WTC11 (cell line): ENCODE measurements around the gene NDRG4. TPM values are rescaled to one million over a fixed set of nuclear protein-coding genes. Genes with fewer than 3 reads are reported as not detected.

Experiments used
- ATAC-seq: fragments of 200-7000 bp; cut with Tn5 transposase; 2 replicates; pipeline ENCODE4 v1.10.0; 2021; ENCODE audit warnings: mild to moderate bottlenecking, moderate library complexity
- CTCF ChIA-PET: fragments of 300-600 bp; sonication (Branson Sonifier 250); formaldehyde crosslinking; loops from one replicate; lab custom pipeline; 2021; ENCODE audit warnings: antibody characterized with exemption; lab: Charles Lee
- POLR2A ChIA-PET: fragments of 350-600 bp; sonication (Branson Sonifier 250); formaldehyde crosslinking; loops from one replicate; lab custom pipeline; 2021; ENCODE audit warnings: antibody characterized with exemption; lab: Charles Lee
- DNase-seq: peaks from one replicate; pipeline ENCODE4 v3.0.0; 2021; ENCODE audit warnings: low spot score
- H3K27ac Mint-ChIP-seq: 2 replicates; pipeline ENCODE4 v1.8.0; 2021; ENCODE audit warnings: mixed read lengths
- H3K27me3 Mint-ChIP-seq: 2 replicates; pipeline ENCODE4 v1.8.0; 2021; ENCODE audit warnings: low read depth, mild to moderate bottlenecking, moderate library complexity, mixed read lengths
- H3K36me3 Mint-ChIP-seq: 2 replicates; pipeline ENCODE4 v1.8.0; 2021; ENCODE audit warnings: mixed read lengths
- H3K4me1 Mint-ChIP-seq: 2 replicates; pipeline ENCODE4 v1.8.0; 2022; ENCODE audit warnings: mixed read lengths
- H3K4me3 Mint-ChIP-seq: 2 replicates; pipeline ENCODE4 v1.8.0; 2021; ENCODE audit warnings: mild to moderate bottlenecking, moderate library complexity, mixed read lengths
- H3K9me3 Mint-ChIP-seq: 2 replicates; pipeline ENCODE4 v1.8.0; 2021; ENCODE audit warnings: mixed read lengths
- ELF4 ChIP-seq: sonication (generic); formaldehyde crosslinking; IDR thresholded peaks from 2 replicates; pipeline ENCODE4 v1.8.1; 2022; ENCODE audit warnings: low read depth, mild to moderate bottlenecking, moderate library complexity, missing genetic modification reagents
- ESRRA ChIP-seq: sonication (generic); formaldehyde crosslinking; IDR thresholded peaks from 2 replicates; pipeline ENCODE4 v1.8.1; 2022; ENCODE audit warnings: mild to moderate bottlenecking, missing genetic modification reagents, borderline replicate concordance
- FOXJ3 ChIP-seq: sonication (generic); formaldehyde crosslinking; IDR thresholded peaks from 2 replicates; pipeline ENCODE4 v1.9.0; 2021; ENCODE audit warnings: missing genetic modification reagents, mild to moderate bottlenecking, borderline replicate concordance
- FOXK1 ChIP-seq: sonication (generic); formaldehyde crosslinking; IDR thresholded peaks from 2 replicates; pipeline ENCODE4 v1.8.0; 2022; ENCODE audit warnings: mild to moderate bottlenecking, moderate library complexity, missing genetic modification reagents
- GTF2I ChIP-seq: fragments of 250-450 bp; sonication (Bioruptor Pico); conservative IDR thresholded peaks from 2 replicates; pipeline ENCODE4 v1.4.0; 2021; ENCODE audit warnings: mild to moderate bottlenecking
- HMGA2 ChIP-seq: fragments of 250-450 bp; sonication (Bioruptor Pico); IDR thresholded peaks from 2 replicates; pipeline ENCODE4 v1.4.0; 2021; ENCODE audit warnings: mild to moderate bottlenecking, moderate library complexity
- IRF2 ChIP-seq: sonication (generic); formaldehyde crosslinking; IDR thresholded peaks from 2 replicates; pipeline ENCODE4 v1.8.0; 2022; ENCODE audit warnings: low read depth, missing genetic modification reagents, borderline replicate concordance
- JAZF1 ChIP-seq: fragments of 250-450 bp; sonication (Bioruptor Pico); IDR thresholded peaks from 2 replicates; pipeline ENCODE4 v1.9.0; 2021; ENCODE audit warnings: moderate library complexity, mild to moderate bottlenecking, inconsistent platforms
- JUN ChIP-seq: sonication (generic); formaldehyde crosslinking; IDR thresholded peaks from 2 replicates; pipeline ENCODE4 v1.8.0; 2023; ENCODE audit warnings: mild to moderate bottlenecking, missing genetic modification reagents
- MYBL2 ChIP-seq: sonication (generic); formaldehyde crosslinking; IDR thresholded peaks from 2 replicates; pipeline ENCODE4 v1.8.1; 2023; ENCODE audit warnings: mild to moderate bottlenecking, moderate library complexity, missing genetic modification reagents
- NFATC4 ChIP-seq: fragments of 250-450 bp; sonication (Bioruptor Pico); IDR thresholded peaks from 2 replicates; pipeline ENCODE4 v1.9.0; 2021; ENCODE audit warnings: mild to moderate bottlenecking
- OVOL2 ChIP-seq: fragments of 250-450 bp; sonication (Bioruptor Pico); IDR thresholded peaks from 2 replicates; pipeline ENCODE4 v1.9.0; 2021; ENCODE audit warnings: mild to moderate bottlenecking, borderline replicate concordance
- PRRX2 ChIP-seq: fragments of 250-450 bp; sonication (Bioruptor Pico); IDR thresholded peaks from 2 replicates; pipeline ENCODE4 v1.8.0; 2021; ENCODE audit warnings: mild to moderate bottlenecking
- SMAD4 ChIP-seq: sonication (generic); formaldehyde crosslinking; IDR thresholded peaks from 2 replicates; pipeline ENCODE4 v1.8.0; 2022; ENCODE audit warnings: mild to moderate bottlenecking, missing genetic modification reagents
- SOX15 ChIP-seq: fragments of 250-450 bp; sonication (Bioruptor Pico); IDR thresholded peaks from 2 replicates; pipeline ENCODE4 v1.9.0; 2021; ENCODE audit warnings: mild to moderate bottlenecking
- ZBTB21 ChIP-seq: sonication (generic); formaldehyde crosslinking; IDR thresholded peaks from 2 replicates; pipeline ENCODE4 v1.8.1; 2023; ENCODE audit warnings: mild to moderate bottlenecking, missing genetic modification reagents, borderline replicate concordance
- ZNF138 ChIP-seq: sonication (generic); formaldehyde crosslinking; conservative IDR thresholded peaks from 2 replicates; pipeline ENCODE4 v1.8.1; 2022; ENCODE audit warnings: mild to moderate bottlenecking, moderate library complexity, missing genetic modification reagents
- total RNA-seq: library from RNA; stranded (reverse); gene quantifications from 3 replicates; pipeline ENCODE4 v1.2.3, GENCODE V29; 2021
- TF ChIP-seq, protein P1 (sequence below): sonication (generic); formaldehyde crosslinking; IDR thresholded peaks from 2 replicates; pipeline ENCODE4 v1.8.0; 2023; ENCODE audit warnings: missing genetic modification reagents
- TF ChIP-seq, protein P2 (sequence below): sonication (generic); formaldehyde crosslinking; conservative IDR thresholded peaks from 2 replicates; pipeline ENCODE4 v1.8.1; 2022; ENCODE audit warnings: mild to moderate bottlenecking, missing genetic modification reagents
- TF ChIP-seq, protein P3 (sequence below): sonication (generic); formaldehyde crosslinking; IDR thresholded peaks from 2 replicates; pipeline ENCODE4 v1.8.1; 2023; ENCODE audit warnings: mild to moderate bottlenecking, missing genetic modification reagents
- TF ChIP-seq, protein P4 (sequence below): sonication (generic); formaldehyde crosslinking; IDR thresholded peaks from 2 replicates; pipeline ENCODE4 v1.8.1; 2022; ENCODE audit warnings: low read depth, missing genetic modification reagents, borderline replicate concordance
- TF ChIP-seq, protein P5 (sequence below): fragments of 250-450 bp; sonication (Bioruptor Pico); IDR thresholded peaks from 2 replicates; pipeline ENCODE4 v1.9.0; 2021; ENCODE audit warnings: mild to moderate bottlenecking, borderline replicate concordance
- TF ChIP-seq, protein P6 (sequence below): fragments of 250-450 bp; sonication (Bioruptor Pico); IDR thresholded peaks from 2 replicates; pipeline ENCODE4 v1.9.0; 2021; ENCODE audit warnings: moderate library complexity, mild to moderate bottlenecking, inconsistent platforms, borderline replicate concordance
- TF ChIP-seq, protein P7 (sequence below): sonication (generic); formaldehyde crosslinking; IDR thresholded peaks from 2 replicates; pipeline ENCODE4 v1.8.0; 2022; ENCODE audit warnings: mild to moderate bottlenecking, missing genetic modification reagents
- TF ChIP-seq, protein P8 (sequence below): sonication (generic); formaldehyde crosslinking; IDR thresholded peaks from 2 replicates; pipeline ENCODE4 v1.8.1; 2022; ENCODE audit warnings: missing genetic modification reagents, borderline replicate concordance

The NDRG4 gene
- total RNA-seq, 1 experiment from 2014 or later, result 20.5 TPM

DNA sequence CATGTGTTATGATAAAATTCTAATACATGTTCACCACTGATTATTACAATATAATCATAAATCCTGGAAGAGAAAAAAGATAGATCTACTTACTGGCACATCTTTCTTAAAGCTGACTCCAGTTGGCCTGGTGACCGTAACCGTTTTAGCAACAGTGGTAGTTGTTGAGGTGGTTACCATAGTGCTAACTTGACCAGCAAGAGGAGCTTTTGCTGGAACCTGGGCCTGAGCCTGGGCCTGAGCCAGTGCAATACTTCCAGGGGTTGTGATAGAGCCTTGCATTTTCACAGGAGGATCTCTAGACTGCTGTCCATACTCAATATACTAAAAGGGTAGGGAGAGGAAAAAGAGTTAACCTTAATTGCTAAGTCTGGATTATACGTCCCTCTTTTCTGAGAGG, 51.6 kb downstream of the NDRG4 start:
- no peak overlapping the region for H3K4me3 Mint-ChIP-seq
- ChIA-PET CTCF (no interaction called here), POLR2A (interaction anchor here (0.5 kb wide), 1 partner anchor 37 kb away, joined by 3 read pairs; no protein-coding TSS in a partner anchor)
- H3K9me3 Mint-ChIP-seq, result no peaks in the 10 kb centered on the region
- no peaks in the 10 kb centered on the region for H3K4me1 Mint-ChIP-seq
- no peak overlapping the region for H3K27ac Mint-ChIP-seq
- H3K27me3 Mint-ChIP-seq, result no peaks in the 10 kb centered on the region
- no peak for TF ChIP-seq OVOL2
- no peak for TF ChIP-seq ESRRA (CRISPR knock-in tag)
- TF ChIP-seq, protein P1, sequence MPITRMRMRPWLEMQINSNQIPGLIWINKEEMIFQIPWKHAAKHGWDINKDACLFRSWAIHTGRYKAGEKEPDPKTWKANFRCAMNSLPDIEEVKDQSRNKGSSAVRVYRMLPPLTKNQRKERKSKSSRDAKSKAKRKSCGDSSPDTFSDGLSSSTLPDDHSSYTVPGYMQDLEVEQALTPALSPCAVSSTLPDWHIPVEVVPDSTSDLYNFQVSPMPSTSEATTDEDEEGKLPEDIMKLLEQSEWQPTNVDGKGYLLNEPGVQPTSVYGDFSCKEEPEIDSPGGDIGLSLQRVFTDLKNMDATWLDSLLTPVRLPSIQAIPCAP (CRISPR knock-in tag), result no peak
- TF ChIP-seq FOXK1, result no peak
- no peak for TF ChIP-seq SOX15 (CRISPR knock-in tag)
- TF ChIP-seq, protein P2, sequence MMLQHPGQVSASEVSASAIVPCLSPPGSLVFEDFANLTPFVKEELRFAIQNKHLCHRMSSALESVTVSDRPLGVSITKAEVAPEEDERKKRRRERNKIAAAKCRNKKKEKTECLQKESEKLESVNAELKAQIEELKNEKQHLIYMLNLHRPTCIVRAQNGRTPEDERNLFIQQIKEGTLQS, result no peak
- no peak for TF ChIP-seq ZBTB21 (CRISPR knock-in tag)
- no peak for TF ChIP-seq ZNF138 (CRISPR knock-in tag)
- TF ChIP-seq, protein P3, sequence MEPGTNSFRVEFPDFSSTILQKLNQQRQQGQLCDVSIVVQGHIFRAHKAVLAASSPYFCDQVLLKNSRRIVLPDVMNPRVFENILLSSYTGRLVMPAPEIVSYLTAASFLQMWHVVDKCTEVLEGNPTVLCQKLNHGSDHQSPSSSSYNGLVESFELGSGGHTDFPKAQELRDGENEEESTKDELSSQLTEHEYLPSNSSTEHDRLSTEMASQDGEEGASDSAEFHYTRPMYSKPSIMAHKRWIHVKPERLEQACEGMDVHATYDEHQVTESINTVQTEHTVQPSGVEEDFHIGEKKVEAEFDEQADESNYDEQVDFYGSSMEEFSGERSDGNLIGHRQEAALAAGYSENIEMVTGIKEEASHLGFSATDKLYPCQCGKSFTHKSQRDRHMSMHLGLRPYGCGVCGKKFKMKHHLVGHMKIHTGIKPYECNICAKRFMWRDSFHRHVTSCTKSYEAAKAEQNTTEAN (CRISPR knock-in tag), result no peak
- TF ChIP-seq JAZF1 (CRISPR knock-in tag), result no peak
- no peak for ATAC-seq
- DNase-seq, result no peak
- peaks cover 87% of the 10 kb centered on the region for H3K36me3 Mint-ChIP-seq

DNA sequence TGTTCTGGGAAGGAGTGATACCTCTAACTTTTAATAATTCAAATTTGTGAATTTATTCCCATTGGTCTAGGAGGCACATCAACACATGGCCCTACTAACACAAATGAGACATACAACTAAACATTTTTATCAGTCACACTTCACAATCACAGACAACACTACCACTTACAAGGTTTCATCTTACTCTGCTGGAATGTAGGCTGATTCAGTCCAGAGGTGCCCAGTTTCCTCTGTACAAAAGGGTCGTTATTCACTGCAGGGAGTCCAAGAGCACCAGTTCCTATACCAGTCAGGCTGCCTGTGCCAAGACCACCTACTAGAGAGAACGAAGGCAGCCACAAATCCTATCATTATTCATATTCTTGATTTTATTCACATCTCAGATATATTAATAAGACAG, 56.7 kb downstream of the NDRG4 start:
- no peak for DNase-seq
- POLR2A ChIA-PET, result no interaction called here
- TF ChIP-seq, protein P4, sequence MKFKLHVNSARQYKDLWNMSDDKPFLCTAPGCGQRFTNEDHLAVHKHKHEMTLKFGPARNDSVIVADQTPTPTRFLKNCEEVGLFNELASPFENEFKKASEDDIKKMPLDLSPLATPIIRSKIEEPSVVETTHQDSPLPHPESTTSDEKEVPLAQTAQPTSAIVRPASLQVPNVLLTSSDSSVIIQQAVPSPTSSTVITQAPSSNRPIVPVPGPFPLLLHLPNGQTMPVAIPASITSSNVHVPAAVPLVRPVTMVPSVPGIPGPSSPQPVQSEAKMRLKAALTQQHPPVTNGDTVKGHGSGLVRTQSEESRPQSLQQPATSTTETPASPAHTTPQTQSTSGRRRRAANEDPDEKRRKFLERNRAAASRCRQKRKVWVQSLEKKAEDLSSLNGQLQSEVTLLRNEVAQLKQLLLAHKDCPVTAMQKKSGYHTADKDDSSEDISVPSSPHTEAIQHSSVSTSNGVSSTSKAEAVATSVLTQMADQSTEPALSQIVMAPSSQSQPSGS (CRISPR knock-in tag), result no peak
- TF ChIP-seq, protein P5, sequence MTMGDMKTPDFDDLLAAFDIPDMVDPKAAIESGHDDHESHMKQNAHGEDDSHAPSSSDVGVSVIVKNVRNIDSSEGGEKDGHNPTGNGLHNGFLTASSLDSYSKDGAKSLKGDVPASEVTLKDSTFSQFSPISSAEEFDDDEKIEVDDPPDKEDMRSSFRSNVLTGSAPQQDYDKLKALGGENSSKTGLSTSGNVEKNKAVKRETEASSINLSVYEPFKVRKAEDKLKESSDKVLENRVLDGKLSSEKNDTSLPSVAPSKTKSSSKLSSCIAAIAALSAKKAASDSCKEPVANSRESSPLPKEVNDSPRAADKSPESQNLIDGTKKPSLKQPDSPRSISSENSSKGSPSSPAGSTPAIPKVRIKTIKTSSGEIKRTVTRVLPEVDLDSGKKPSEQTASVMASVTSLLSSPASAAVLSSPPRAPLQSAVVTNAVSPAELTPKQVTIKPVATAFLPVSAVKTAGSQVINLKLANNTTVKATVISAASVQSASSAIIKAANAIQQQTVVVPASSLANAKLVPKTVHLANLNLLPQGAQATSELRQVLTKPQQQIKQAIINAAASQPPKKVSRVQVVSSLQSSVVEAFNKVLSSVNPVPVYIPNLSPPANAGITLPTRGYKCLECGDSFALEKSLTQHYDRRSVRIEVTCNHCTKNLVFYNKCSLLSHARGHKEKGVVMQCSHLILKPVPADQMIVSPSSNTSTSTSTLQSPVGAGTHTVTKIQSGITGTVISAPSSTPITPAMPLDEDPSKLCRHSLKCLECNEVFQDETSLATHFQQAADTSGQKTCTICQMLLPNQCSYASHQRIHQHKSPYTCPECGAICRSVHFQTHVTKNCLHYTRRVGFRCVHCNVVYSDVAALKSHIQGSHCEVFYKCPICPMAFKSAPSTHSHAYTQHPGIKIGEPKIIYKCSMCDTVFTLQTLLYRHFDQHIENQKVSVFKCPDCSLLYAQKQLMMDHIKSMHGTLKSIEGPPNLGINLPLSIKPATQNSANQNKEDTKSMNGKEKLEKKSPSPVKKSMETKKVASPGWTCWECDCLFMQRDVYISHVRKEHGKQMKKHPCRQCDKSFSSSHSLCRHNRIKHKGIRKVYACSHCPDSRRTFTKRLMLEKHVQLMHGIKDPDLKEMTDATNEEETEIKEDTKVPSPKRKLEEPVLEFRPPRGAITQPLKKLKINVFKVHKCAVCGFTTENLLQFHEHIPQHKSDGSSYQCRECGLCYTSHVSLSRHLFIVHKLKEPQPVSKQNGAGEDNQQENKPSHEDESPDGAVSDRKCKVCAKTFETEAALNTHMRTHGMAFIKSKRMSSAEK (CRISPR knock-in tag), result no peak
- TF ChIP-seq, protein P6, sequence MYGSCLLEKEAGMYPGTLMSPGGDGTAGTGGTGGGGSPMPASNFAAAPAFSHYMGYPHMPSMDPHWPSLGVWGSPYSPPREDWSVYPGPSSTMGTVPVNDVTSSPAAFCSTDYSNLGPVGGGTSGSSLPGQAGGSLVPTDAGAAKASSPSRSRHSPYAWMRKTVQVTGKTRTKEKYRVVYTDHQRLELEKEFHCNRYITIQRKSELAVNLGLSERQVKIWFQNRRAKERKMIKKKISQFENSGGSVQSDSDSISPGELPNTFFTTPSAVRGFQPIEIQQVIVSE (CRISPR knock-in tag), result no peak
- TF ChIP-seq, protein P7, sequence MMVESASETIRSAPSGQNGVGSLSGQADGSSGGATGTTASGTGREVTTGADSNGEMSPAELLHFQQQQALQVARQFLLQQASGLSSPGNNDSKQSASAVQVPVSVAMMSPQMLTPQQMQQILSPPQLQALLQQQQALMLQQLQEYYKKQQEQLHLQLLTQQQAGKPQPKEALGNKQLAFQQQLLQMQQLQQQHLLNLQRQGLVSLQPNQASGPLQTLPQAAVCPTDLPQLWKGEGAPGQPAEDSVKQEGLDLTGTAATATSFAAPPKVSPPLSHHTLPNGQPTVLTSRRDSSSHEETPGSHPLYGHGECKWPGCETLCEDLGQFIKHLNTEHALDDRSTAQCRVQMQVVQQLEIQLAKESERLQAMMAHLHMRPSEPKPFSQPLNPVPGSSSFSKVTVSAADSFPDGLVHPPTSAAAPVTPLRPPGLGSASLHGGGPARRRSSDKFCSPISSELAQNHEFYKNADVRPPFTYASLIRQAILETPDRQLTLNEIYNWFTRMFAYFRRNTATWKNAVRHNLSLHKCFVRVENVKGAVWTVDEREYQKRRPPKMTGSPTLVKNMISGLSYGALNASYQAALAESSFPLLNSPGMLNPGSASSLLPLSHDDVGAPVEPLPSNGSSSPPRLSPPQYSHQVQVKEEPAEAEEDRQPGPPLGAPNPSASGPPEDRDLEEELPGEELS (CRISPR knock-in tag), result no peak
- no peak for TF ChIP-seq PRRX2
- no peak for TF ChIP-seq MYBL2 (CRISPR knock-in tag)
- TF ChIP-seq ELF4 (CRISPR knock-in tag), result no peak
- TF ChIP-seq IRF2 (CRISPR knock-in tag), result no peak
- no peak for TF ChIP-seq SMAD4
- TF ChIP-seq, protein P8, sequence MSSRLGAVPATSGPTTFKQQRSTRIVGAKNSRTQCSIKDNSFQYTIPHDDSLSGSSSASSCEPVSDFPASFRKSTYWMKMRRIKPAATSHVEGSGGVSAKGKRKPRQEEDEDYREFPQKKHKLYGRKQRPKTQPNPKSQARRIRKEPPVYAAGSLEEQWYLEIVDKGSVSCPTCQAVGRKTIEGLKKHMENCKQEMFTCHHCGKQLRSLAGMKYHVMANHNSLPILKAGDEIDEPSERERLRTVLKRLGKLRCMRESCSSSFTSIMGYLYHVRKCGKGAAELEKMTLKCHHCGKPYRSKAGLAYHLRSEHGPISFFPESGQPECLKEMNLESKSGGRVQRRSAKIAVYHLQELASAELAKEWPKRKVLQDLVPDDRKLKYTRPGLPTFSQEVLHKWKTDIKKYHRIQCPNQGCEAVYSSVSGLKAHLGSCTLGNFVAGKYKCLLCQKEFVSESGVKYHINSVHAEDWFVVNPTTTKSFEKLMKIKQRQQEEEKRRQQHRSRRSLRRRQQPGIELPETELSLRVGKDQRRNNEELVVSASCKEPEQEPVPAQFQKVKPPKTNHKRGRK (CRISPR knock-in tag), result no peak
- TF ChIP-seq FOXJ3 (CRISPR knock-in tag), result no peak
- no peak for TF ChIP-seq JUN (CRISPR knock-in tag)
- TF ChIP-seq HMGA2 (CRISPR knock-in tag), result no peak
- TF ChIP-seq GTF2I (CRISPR knock-in tag), result no peak
- TF ChIP-seq NFATC4, result no peak
- TF ChIP-seq, all 79 proteins: peak for 0

More for the DNA sequence above, 56.7 kb downstream of the NDRG4 start:
- Mint-ChIP-seq H3K4me1 (no peaks in the 10 kb centered on the region), H3K27me3 (no peaks in the 10 kb centered on the region), H3K4me3 (no peak overlapping the region), H3K9me3 (no peaks in the 10 kb centered on the region), H3K36me3 (peaks cover 72% of the 10 kb centered on the region), H3K27ac (no peak overlapping the region)
- CTCF ChIA-PET, result no interaction called here
- no peak for ATAC-seq
